Fibroblast of skin of left quadriceps (primary cell): ENCODE results near the gene TRIM4.
"Not testable (repeated sequence)": the region's sequence is repeated elsewhere in the genome, so short reads cannot be mapped to it uniquely, and the experiment has no call there.

Experiments
- DNase-seq, 2 experiments: peaks; one replicate each; pipeline ENCODE4 v3.0.0-alpha.2; 2013; ENCODE audit warnings: low read depth in 2 of 2

Gene TRIM4

GRCh38 chr7:99919814-99920112 is 433 bp upstream of the TRIM4 start:
- no peak for DNase-seq

- no peak for DNase-seq
Observed at GRCh38 chr7:99910976-99911375, 8.4 kb downstream of the TRIM4 start.

DNA sequence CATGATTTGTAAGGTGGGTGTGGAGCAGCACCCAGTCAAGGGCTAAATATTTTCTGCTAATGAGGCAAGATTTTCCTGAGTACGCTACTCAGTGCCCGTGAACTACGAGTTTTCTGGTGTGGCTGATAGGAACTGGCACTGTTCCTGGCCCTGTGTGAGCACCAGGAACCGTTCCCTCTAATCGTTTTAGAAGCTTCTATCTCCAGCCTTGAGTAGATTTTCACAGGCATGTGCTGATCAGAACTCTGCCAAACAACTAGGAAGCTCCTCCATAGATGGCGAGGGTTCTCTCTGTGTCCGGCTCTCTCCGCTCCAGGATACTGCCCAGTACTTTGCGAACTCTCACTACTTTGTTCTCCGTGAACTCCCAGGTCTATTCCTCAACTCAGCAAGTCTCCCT is 17.7 kb downstream of the TRIM4 start:
- DNase-seq = no peak

DNA sequence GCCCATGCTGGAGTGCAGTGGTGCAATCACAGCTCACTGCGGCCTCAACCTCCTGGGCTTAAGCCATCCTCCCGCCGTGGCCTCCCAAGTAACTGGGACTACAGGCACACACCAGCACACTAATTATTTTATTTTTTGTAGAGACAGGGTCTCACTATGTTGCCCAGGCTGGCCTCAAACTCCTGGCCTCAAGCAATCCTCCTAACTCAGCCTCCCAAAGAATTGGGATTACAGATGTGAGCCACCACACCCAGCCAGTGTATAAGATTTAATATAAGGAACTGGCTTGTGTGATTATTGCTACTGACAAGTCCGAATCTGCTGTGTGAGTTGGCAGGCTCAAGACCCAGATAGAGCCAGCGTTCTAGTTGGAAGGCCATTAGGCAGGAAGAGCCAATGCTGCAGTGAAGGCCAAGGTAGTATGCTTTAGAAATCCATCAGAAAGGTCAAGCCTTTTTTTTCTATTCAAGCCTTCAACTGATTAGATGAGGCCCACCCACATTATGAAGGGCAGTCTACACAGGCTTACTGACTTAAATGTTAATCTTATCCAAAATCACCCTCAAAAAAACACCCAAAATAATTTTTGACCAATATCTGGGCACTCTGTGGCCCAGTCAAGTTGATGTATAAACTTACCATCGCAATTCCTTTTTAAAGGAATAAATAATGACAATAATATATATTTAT is 19.4 kb downstream of the TRIM4 start:
- DNase-seq = no peak

DNA sequence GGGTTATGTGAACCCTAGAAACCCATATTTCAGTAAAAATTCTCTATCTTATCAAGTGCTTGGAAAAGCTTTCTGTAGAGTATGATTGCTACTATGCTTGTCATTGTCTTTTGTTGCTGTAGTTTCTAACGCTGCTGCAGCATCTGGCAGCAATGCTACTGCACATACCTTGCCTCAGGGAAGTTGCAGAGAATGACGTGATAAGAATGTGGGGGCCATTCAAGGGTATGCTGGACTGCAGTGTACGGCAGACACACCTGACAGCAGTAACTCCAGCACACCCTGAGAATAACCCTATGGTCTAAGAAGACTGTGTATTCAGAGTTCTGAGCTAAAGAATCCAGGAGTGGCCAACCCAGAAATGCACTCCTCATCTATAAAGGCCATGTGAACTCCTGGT is 20.5 kb downstream of the TRIM4 start:
- no peak for DNase-seq

GRCh38 chr7:99898023-99898357 is 21.3 kb downstream of the TRIM4 start:
- DNase-seq = no peak

- DNase-seq = no peak
Observed at GRCh38 chr7:99897322-99898022, 21.9 kb downstream of the TRIM4 start.

DNA sequence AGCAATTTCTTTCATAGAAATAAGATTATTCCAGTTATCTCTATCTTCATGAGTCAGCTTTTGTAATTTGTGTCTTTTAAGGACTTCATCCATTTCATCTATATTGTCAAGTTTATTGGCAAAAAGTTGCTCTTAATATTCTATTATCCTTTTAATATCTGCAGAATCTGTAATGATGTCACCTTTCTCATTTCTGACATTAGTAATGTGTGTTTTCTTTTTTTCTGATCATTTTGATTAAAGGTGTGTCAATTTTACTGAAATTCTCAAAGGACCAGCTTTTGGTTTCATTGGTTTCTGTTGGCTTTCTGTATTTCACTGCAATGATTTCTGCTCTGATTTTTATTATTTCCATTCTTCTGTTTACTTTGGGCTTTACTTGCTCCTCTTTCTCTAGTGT is 24.6 kb downstream of the TRIM4 start:
- no peak for DNase-seq

GRCh38 chr7:99893280-99893679 is 26.1 kb downstream of the TRIM4 start:
- no peak for DNase-seq

DNA sequence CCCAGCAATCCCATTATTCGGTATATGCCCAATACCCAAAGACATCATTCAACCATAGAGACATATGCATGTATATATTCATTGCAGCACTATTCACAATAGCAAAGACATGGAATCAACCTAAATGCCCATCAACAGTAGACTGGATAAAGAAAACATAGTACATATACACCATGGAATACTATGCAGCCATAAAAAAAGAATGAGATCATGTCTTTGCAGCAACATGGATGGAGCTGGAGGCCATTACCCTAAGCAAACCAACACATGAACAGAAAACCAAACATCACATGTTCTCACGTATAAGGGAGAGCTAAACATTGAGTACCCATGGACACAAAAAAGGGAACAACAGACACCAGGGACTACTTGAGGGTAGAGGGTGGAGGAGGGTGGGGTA is 29.0 kb downstream of the TRIM4 start:
- not testable (repeated sequence) for DNase-seq

GRCh38 chr7:99888366-99888765 is 31.0 kb downstream of the TRIM4 start:
- not testable (repeated sequence) for DNase-seq

GRCh38 chr7:99881370-99881769 is 38.0 kb downstream of the TRIM4 start:
- DNase-seq = no peak

- no peak for DNase-seq
Observed at GRCh38 chr7:99876933-99877332, 42.4 kb downstream of the TRIM4 start, which contains the start of gene OR2AE1. OR2AE1 (minus strand) TSS chr7:99877033; CDS start chr7:99877033, 0 bp downstream.

DNA sequence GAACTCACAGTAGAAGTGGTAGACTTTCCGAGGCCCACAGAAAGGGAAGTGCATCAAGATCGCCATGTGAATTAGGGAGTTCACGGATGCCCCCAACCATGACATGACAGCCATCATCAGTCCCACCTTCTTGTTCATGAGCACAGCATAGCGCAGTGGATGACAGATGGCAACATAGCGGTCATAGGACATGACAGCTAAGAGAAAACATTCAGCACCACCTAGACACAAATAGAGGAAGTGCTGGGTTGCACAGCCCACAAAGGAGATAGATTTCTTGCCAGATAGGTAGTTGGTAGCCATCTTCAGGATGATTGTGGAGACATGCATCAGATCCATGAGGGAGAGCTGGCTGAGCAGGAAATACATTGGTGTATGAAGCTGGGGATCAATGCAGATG is 42.8 kb downstream of the TRIM4 start:
- no peak for DNase-seq

- DNase-seq = no peak
Observed at GRCh38 chr7:99868246-99868645, 51.1 kb downstream of the TRIM4 start.

DNA sequence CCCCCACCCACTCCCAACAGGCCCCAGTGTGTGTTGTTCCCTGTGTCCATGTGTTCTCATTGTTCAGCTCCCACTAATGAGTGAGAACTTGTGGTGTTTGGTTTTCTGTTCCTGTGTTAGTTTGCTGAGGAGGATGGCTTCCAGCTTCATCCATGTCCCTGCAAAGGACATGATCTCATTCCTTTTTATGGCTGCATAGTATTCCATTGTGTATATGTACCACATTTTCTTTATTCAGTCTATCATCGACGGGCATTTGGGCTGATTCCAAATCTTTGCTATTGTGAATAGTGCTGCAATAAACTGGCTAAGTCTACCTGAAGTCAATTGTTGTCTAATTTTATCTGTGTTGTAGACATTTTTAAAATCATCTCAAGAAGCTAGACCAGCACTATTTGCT is 51.9 kb downstream of the TRIM4 start:
- DNase-seq = not testable (repeated sequence)

DNA sequence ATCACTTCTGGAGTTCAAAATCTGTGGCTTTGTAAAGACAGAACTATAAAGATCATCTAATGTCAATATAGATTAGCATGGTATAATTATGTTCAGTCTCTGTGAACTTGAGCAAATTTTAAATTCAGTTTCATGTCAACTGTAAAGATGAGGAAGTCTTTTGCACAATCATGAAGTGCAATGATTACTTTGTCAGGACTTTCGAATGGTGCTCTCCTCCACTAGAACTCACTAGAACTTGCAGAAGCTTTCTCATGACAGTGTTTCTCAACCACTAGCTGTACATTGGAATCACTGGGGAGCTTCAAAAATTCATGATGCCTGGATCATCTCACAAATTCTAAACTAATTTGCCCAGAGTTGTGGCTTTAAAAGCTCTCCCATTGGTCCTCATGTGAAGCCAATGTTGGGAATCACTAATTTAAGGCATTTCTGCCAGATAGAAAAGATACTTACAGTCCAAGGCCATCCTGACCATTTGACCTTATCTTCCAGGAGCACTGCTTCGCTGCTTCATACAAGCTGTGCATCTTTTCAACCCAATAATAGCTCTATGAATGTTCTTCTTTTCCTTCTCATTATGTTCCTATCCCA is 55.4 kb downstream of the TRIM4 start:
- no peak for DNase-seq

GRCh38 chr7:99860281-99861127 is 58.8 kb downstream of the TRIM4 start:
- DNase-seq = no peak

DNA sequence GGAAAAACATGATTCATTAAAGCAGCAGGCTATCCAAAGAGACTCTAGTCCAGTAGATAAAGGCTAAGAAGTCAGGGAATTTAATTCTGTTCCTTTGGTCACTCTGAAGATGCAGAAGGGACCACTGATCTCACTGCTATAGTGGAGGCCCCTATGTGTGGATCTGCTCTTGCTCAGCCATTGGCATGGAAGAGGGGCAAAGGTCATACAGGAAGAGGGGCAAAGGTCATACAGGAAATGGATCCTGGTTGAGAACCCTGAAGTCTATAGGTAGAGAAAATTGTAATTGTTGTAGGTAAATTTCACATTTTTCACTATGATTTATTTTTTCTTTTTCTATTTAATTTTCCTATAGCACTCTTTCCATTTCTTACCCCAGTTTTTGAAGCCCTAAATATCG is 64.1 kb downstream of the TRIM4 start:
- no peak for DNase-seq

DNA sequence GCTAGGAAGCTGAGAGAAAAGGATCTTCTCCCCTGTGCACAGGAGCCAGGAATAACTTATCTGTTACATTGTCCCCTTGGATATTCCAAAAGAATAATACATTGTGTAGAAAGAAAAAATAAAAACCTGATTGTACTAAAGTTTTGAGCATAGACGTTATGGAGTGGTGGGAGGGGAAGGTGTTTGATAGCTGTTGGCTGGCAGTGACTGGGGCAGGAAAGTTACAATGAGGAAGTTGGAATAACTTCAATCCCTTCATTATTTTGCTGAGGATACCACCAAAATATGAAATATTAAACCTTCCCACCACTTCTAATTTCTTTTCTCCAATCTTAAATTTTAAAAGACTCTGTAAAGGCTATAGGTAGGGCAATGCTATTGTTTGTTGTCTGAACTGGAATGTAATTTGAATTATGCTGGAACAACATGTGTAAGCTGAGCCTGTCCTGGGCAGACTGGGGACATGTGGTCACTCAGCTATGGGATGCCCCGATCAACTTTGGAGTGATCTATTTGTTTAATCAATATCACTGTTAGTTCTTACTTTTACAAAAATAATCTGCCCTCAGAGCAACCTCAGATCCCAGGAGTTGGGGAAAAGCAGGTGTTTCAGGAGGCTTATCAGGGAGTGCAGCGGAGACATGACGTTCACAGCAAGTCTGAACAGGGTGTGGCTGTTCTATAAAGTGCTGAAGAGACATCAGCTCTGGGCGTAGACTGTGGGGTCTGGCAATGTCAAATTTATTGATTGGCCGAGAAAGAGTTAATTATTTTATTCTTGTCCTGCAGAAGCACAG is 70.7 kb downstream of the TRIM4 start:
- DNase-seq = no peak

GRCh38 chr7:99844328-99844727 is 75.0 kb downstream of the TRIM4 start:
- no peak for DNase-seq

DNA sequence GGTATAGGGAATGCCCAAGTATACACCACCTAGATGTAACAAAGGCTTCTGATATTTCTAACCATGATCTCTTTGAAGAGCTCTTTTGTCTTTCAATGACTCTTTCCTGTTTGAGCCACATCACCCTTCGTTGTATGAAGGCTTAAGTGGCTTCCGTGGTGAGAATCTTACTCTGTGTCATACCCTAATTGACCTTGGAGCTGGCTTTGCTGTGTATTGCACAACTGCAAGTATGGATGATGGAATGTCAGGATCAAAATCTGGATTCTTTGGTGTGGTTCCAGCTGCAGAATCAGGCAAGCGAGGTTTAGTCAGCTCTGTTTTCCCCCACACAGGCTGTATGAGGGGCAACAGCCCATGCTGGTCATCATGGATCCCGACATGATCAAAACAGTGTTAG is 75.5 kb downstream of the TRIM4 start:
- DNase-seq = no peak
